HepG2 (cell line): ENCODE measurements around the gene LGALS4. TPM values are rescaled to one million over a fixed set of nuclear protein-coding genes. Genes with fewer than 3 reads are reported as not detected.

Experiments used
- ATAC-seq: fragments of 200-7000 bp; cut with Tn5 transposase; 3 replicates; pipeline ENCODE4 v1.9.1; 2020; ENCODE audit warnings: mild to moderate bottlenecking, moderate library complexity
- BruUV-seq: library from RNA; stranded (reverse); fragments of 400-500 nt; replicated peaks from 2 replicates; lab custom pipeline; 2021; lab: Mats Ljungman, UMichigan
- CTCF ChIA-PET: fragments of 300-600 bp; formaldehyde crosslinking; extraction: SDS; loops from one replicate; lab custom pipeline; 2021; ENCODE audit warnings: low total read pairs, inconsistent platforms, low intra/inter-chr PET ratio; lab: Yijun Ruan, JAX
- POLR2A ChIA-PET: fragments of 350-600 bp; sonication (Branson Sonifier 250); formaldehyde crosslinking; loops from one replicate; lab custom pipeline; 2020; ENCODE audit warnings: antibody characterized with exemption, inconsistent platforms; lab: Yijun Ruan, JAX
- DNase-seq: peaks from one replicate; pipeline ENCODE4 v3.0.0-alpha.2; 2015; ENCODE audit warnings: low spot score
- FAIRE-seq: peaks from 3 replicates; lab custom pipeline; 2011; peaks lifted over from hg19 to GRCh38; lab: Jason Lieb, UNC
- H2AFZ ChIP-seq: one replicate; pipeline ENCODE4 v1.6.1; 2011; ENCODE audit warnings: low read length, inconsistent platforms
- H3K27ac ChIP-seq: fragments of 300-600 bp; 3 replicates; pipeline ENCODE4 v1.8.0; 2011; ENCODE audit warnings: mixed run types, mild to moderate bottlenecking, mixed read lengths, low read length, inconsistent platforms; ENCODE audit not compliant: insufficient read depth; ENCODE audit errors: extremely low read length
- H3K27me3 ChIP-seq, 2 experiments: fragments of 200-600 bp in 1 of 2; 2 replicates in 1 of 2; 3 replicates in 1 of 2; pipeline versions ENCODE4 v1.6.0 to v1.8.0; 2011; ENCODE audit warnings: low read length in 2 of 2, mild to moderate bottlenecking in 2 of 2, moderate library complexity in 2 of 2, inconsistent platforms in 1 of 2; ENCODE audit not compliant: insufficient read depth in 2 of 2, control insufficient read depth in 1 of 2
- H3K36me3 ChIP-seq, 2 experiments: fragments of 200-600 bp in 1 of 2; replicated peaks in 1 of 2; 2 replicates in 1 of 2; 3 replicates in 1 of 2; pipeline versions ENCODE4 v1.5.1 to v1.8.0; 2011; ENCODE audit warnings: low read length in 2 of 2, inconsistent platforms in 1 of 2; ENCODE audit not compliant: insufficient read depth in 2 of 2, control insufficient read depth in 1 of 2
- H3K4me1 ChIP-seq: 2 replicates; pipeline ENCODE4 v1.5.1; 2012; ENCODE audit warnings: low read length, inconsistent platforms; ENCODE audit not compliant: insufficient read depth
- H3K4me2 ChIP-seq: 2 replicates; pipeline ENCODE4 v1.6.0; 2011; ENCODE audit warnings: low read depth, low read length, inconsistent platforms
- H3K4me3 ChIP-seq, 3 experiments: fragments of 200-600 bp in 1 of 3; sonication (generic), shearing (Covaris generic) in 1 of 3; replicated peaks in 1 of 3; 2 replicates each; pipeline ENCODE4 v1.5.1; 2011 to 2016; ENCODE audit warnings: low read length in 3 of 3, inconsistent platforms in 2 of 3, low read depth in 2 of 3, mild to moderate bottlenecking in 2 of 3, control low read depth in 1 of 3, mixed read lengths in 1 of 3; ENCODE audit not compliant: insufficient read depth in 1 of 3
- H3K79me2 ChIP-seq: one replicate; pipeline ENCODE4 v1.6.1; 2011; ENCODE audit warnings: low read length, inconsistent platforms; ENCODE audit not compliant: insufficient read depth
- H3K9ac ChIP-seq: 2 replicates; pipeline ENCODE4 v1.6.0; 2011; ENCODE audit warnings: mild to moderate bottlenecking, low read depth, low read length, inconsistent platforms; ENCODE audit not compliant: insufficient read depth
- H3K9me3 ChIP-seq: 2 replicates; pipeline ENCODE4 v1.5.1; 2012; ENCODE audit warnings: mild to moderate bottlenecking, low read length
- H4K20me1 ChIP-seq: 2 replicates; pipeline ENCODE4 v1.6.0; 2011; ENCODE audit warnings: inconsistent platforms, mild to moderate bottlenecking, low read length, moderate library complexity; ENCODE audit not compliant: insufficient read depth
- ARID3A ChIP-seq: IDR thresholded peaks from 2 replicates; pipeline ENCODE4 v1.6.1; 2012; ENCODE audit warnings: low read depth, low read length, improper control_type of control experiment
- KDM1A ChIP-seq: IDR thresholded peaks from 2 replicates; pipeline ENCODE4 v1.6.1; 2016; ENCODE audit warnings: missing compliant biosample characterization
- NFYB ChIP-seq: sonication (generic); formaldehyde crosslinking; IDR thresholded peaks from 2 replicates; pipeline ENCODE4 v1.4.0; 2020; ENCODE audit warnings: missing genetic modification reagents
- NR0B2 ChIP-seq: sonication (generic); formaldehyde crosslinking; IDR thresholded peaks from 2 replicates; pipeline ENCODE4 v1.4.0; 2020; ENCODE audit warnings: mild to moderate bottlenecking, missing genetic modification reagents
- PAXIP1 ChIP-seq: sonication (generic); formaldehyde crosslinking; conservative IDR thresholded peaks from 2 replicates; pipeline ENCODE4 v1.4.0; 2020; ENCODE audit warnings: mild to moderate bottlenecking, missing genetic modification reagents, moderate library complexity
- SOX13 ChIP-seq, 3 experiments: fragments of 450-650 bp in 1 of 3; sonication (generic) in 1 of 3; formaldehyde crosslinking in 1 of 3; IDR thresholded peaks in 2 of 3; conservative IDR thresholded peaks in 1 of 3; 2 replicates each; pipeline versions ENCODE4 v1.5.0 to v1.6.1; 2016 to 2020; ENCODE audit warnings: antibody characterized with exemption in 1 of 3, mild to moderate bottlenecking in 1 of 3, missing compliant biosample characterization in 1 of 3, missing genetic modification reagents in 1 of 3, moderate library complexity in 1 of 3
- SRY ChIP-seq: sonication (generic); formaldehyde crosslinking; IDR thresholded peaks from 2 replicates; pipeline ENCODE4 v1.8.0; 2022; ENCODE audit warnings: mild to moderate bottlenecking, missing genetic modification reagents
- ZGPAT ChIP-seq: IDR thresholded peaks from 2 replicates; pipeline ENCODE4 v1.6.1; 2016; ENCODE audit warnings: mild to moderate bottlenecking
- ZMYM3 ChIP-seq: sonication (generic); formaldehyde crosslinking; IDR thresholded peaks from 2 replicates; pipeline ENCODE4 v1.5.1; 2020; ENCODE audit warnings: mild to moderate bottlenecking, missing genetic modification reagents
- ZNF296 ChIP-seq: sonication (generic); formaldehyde crosslinking; conservative IDR thresholded peaks from 2 replicates; pipeline ENCODE4 v1.5.0; 2020; ENCODE audit warnings: mild to moderate bottlenecking, missing genetic modification reagents
- ZNF512B ChIP-seq: sonication (generic); formaldehyde crosslinking; IDR thresholded peaks from 2 replicates; pipeline ENCODE4 v1.5.1; 2020; ENCODE audit warnings: missing genetic modification reagents, mild to moderate bottlenecking, borderline replicate concordance
- ZNF562 ChIP-seq: sonication (generic); formaldehyde crosslinking; IDR thresholded peaks from 2 replicates; pipeline ENCODE4 v1.8.0; 2022; ENCODE audit warnings: missing genetic modification reagents, borderline replicate concordance
- ZNF629 ChIP-seq: sonication (generic); formaldehyde crosslinking; conservative IDR thresholded peaks from 2 replicates; pipeline ENCODE4 v1.5.0; 2020; ENCODE audit warnings: missing genetic modification reagents
- WGBS: methylation state at CpG from one replicate; pipeline ENCODE4 v1.1.6; 2017; ENCODE audit warnings: low lambda C conversion rate; 5-methylcytosine and 5-hydroxymethylcytosine counted together
- in situ Hi-C: cut with HindIII; loops from 2 replicates; pipeline ENCODE4 v1.10.0; 2017; ENCODE audit warnings: low pct_unique_long_range_greater_than_20kb; ENCODE audit not compliant: extremely low pct_ligation_motif_present
- intact Hi-C: fragments of 100-400 bp; cut with micrococcal nuclease; formaldehyde crosslinking; loops from one replicate; pipeline ENCODE4 v1.10.0; 2022; ENCODE audit not compliant: unreplicated experiment
- polyA plus RNA-seq, 8 experiments: library from polyadenylated mRNA; depleted of rRNA in 3 of 8; stranded (reverse) in 7 of 8; unstranded in 1 of 8; fragments of >200 nt; fragmentation: Illumina TruSeq in 4 of 8; extraction: Trizol in 4 of 8; gene quantifications; 2 replicates each; pipeline versions ENCODE4 v1.2.1 to v1.2.3, GENCODE V29; 2011 to 2016; ENCODE audit warnings: low read depth in 4 of 8, missing spikeins in 1 of 8, mixed read lengths in 1 of 8; ENCODE audit not compliant: insufficient read depth in 1 of 8
- total RNA-seq, 5 experiments: library from RNA; depleted of rRNA; stranded (reverse); fragments of >200 nt; fragmentation: Illumina TruSeq; extraction: Trizol; gene quantifications; 2 replicates each; pipeline ENCODE4 v1.2.3, GENCODE V29; 2016; ENCODE audit warnings: low read depth in 1 of 5

The LGALS4 gene
- total and polyA plus RNA-seq, 2 of the 13 experiments (the other 11 are each of a cell fraction or from before 2014, with no cell fraction given) = 0.24 to 0.71 TPM

- 91% methylated on average over 8 of the region's 11 CpGs for WGBS
- Histone ChIP-seq H2AFZ (no peak overlapping the region), H4K20me1 (no peaks in the 10 kb centered on the region), H3K9me3 (no peaks in the 10 kb centered on the region), H3K4me3 (no peak overlapping the region), H3K4me1 (peaks cover 41% of the 10 kb centered on the region), H3K27me3 (no peaks in the 10 kb centered on the region), H3K27ac (no peak overlapping the region), H3K36me3 (no peaks in the 10 kb centered on the region), H3K79me2 (no peaks in the 10 kb centered on the region), H3K4me2 (no peak overlapping the region), H3K9ac (no peak overlapping the region)
- no TSS peak for BruUV-seq
- no peak for DNase-seq
- no peak for FAIRE-seq
- ATAC-seq = no peak
- ChIA-PET POLR2A (no interaction called here), CTCF (no interaction called here)
- in situ Hi-C loops = no loop called here
- intact Hi-C loops = no loop called here
- TF ChIP-seq SRY (CRISPR knock-in tag) (no peak), ZNF562 (CRISPR knock-in tag) (no peak), KDM1A (CRISPR knock-in tag) (0 out of 2 replicates have a peak, but pooled peaks have one; percentile 19), ZNF296 (CRISPR knock-in tag) (no peak), ZGPAT (CRISPR knock-in tag) (no peak), NR0B2 (CRISPR knock-in tag) (no peak), PAXIP1 (CRISPR knock-in tag) (no peak), NFYB (CRISPR knock-in tag) (no peak), ARID3A (no peak), ZNF629 (CRISPR knock-in tag) (peak; percentile 91), SOX13 (IDR thresholded peaks at IDR 0.05) (no peak), SOX13 (CRISPR knock-in tag; conservative IDR thresholded peaks at IDR 0.05 in 1 of 2, IDR thresholded peaks at IDR 0.05 in 1 of 2) (no peak), ZMYM3 (CRISPR knock-in tag) (peak; percentile 82), ZNF512B (CRISPR knock-in tag) (no peak)
These were observed 26.0 kb downstream of the LGALS4 start for GRCh38 chr19:38786572-38787265.
